ENCODE results near the gene IGLL1.

Gene IGLL1

DNA sequence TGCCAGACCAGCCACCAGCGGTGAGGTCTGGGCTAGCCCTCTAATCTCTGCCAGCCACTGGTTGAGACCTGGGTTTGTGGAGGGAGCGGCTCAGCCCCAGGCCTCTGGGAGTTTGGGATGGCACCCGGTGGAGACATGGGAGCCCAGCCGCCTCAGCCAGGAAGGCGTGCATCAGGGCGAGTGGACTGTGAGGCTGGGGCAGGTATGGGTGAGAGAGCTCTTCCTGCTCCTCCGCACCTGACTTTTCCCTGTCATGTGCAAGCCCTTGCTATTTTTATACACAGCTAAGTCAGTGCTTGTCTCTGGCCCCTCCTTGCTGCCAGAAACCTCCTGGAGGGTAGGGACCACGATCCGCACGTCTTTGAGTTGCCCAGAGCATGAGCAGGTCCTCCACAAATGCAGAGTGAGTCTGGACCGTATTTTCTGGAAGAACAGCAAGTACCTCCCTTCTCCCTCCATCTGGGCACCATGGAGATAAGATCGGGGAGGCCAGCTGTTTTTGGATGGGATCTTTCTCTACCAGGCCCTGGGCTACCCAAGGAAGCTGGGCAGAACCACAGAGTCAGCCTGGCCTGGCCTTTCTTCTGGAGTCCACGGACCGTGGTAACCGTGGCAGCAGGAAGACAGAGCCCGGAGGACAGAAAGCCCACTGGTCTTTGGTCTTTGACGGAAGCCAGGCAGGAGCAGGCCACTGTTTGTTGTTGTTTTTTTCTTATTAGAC is 53.3 kb downstream of the IGLL1 start:
- DNase-seq: no peak

DNA sequence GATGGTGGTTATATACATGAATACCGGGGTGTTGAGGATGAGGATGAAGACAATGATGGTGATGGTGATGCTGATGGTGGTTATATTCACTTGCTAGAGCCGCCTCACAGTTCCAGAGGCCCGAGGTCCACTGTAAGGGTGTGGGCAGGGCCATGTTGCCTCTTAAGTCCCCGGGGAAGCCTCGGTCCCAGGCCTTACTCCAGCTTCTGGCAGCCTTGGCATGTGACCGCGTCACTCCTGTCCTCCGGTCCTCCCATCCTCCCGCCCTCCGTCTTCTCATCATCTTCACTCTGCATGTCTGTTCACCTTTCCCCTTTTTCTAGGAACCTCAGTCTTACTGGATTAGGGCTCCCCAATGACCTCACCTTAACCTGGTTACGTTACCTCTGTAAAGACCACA is 54.6 kb downstream of the IGLL1 start:
- no peak for DNase-seq

DNA sequence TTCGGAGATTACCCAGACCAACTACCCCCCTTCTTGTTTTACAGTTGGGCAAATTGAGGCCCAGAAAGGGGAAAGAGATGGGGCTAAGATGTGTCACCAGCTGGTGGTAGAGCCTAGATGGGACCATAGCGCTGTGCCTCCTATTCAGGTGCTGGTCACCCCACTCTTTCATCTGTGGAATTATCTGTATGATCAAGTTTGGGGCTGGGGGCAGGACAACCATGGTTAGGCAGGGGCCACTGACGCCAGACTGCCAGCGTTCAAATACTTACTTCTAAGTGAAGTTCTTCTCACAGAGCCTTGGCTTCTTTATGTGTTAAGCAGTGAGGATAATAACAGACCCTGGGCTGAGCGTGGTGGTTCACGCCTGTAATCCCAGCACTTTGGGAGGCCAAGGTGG is 55.9 kb downstream of the IGLL1 start:
- DNase-seq: no peak

DNA sequence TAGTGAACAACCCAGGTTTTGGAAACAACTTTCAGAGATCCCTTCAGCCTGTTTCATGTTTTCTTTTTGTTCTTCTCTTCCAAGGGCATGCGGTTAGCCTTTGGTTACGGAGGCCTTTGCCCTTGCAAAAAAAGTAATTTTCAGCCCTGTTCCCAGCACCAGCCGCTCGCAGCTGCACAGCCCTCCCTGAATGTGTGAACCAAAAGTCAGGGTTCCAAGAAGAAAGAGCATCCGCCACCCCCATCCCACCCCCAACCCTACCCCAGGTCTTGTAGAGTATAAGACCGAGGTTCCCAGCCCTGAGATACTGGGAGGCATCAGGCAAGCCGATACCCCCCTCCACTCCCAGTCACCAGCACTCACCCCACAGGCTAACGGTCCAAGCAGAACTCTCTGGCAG is 56.4 kb downstream of the IGLL1 start:
- no peak for DNase-seq
